Measurements from ENCODE around the gene S100A5.

- no peak for TF ChIP-seq EP300 (IDR thresholded peaks at IDR 0.05)
- TF ChIP-seq NR3C1 (IDR thresholded peaks at IDR 0.05) = no peak
- TF ChIP-seq CHD4 (IDR thresholded peaks at IDR 0.05; ENCODE audit: borderline replicate concordance) = no peak
- no peak for TF ChIP-seq RCOR1 (IDR thresholded peaks at IDR 0.05; ENCODE audit: low read depth, low read length)
- no peak for TF ChIP-seq POLR2A (IDR thresholded peaks at IDR 0.05; ENCODE audit: low read length)
- no peak for TF ChIP-seq CTCF (IDR thresholded peaks at IDR 0.05)
- no peak for TF ChIP-seq MAX (IDR thresholded peaks at IDR 0.05)
- no peak for TF ChIP-seq JUN (IDR thresholded peaks at IDR 0.05)
- no peak for TF ChIP-seq REST (IDR thresholded peaks at IDR 0.05)
- no peak for TF ChIP-seq HOXB13 (CRISPR knock-in tag; IDR thresholded peaks at IDR 0.05; ENCODE audit: low read depth)
- no peak for TF ChIP-seq KDM5A (IDR thresholded peaks at IDR 0.05)
- TF ChIP-seq ELK1 (IDR thresholded peaks at IDR 0.05; ENCODE audit: low read depth, low read length) = no peak
- TF ChIP-seq CHD2 (IDR thresholded peaks at IDR 0.05; ENCODE audit: low read length, partially characterized antibody) = no peak
Measured at GRCh38 chr1:153493343-153493960, 47.3 kb downstream of the S100A5 start.
